Coronary artery (tissue), 2 donors: Measurements from ENCODE around the gene NXT1.

Experiments
- DNase-seq: peaks from one replicate; pipeline ENCODE4 v3.0.0-alpha.2; 2017; ENCODE audit warnings: low spot score
- H3K27ac ChIP-seq, 2 donors: fragments of 200-600 bp; sonication (generic); one replicate each; pipeline ENCODE4 v1.5.1; 2016 to 2019
- H3K4me3 ChIP-seq: fragments of 200-600 bp; sonication (generic); 2 replicates; pipeline ENCODE4 v1.5.1; 2016; ENCODE audit warnings: mild to moderate bottlenecking, moderate library complexity
- TF ChIP-seq, protein P1 (sequence below): fragments of 200-600 bp; sonication (generic); IDR thresholded peaks from one replicate; pipeline ENCODE4 v1.5.1; 2019; ENCODE audit warnings: antibody characterized with exemption

Gene NXT1

DNA sequence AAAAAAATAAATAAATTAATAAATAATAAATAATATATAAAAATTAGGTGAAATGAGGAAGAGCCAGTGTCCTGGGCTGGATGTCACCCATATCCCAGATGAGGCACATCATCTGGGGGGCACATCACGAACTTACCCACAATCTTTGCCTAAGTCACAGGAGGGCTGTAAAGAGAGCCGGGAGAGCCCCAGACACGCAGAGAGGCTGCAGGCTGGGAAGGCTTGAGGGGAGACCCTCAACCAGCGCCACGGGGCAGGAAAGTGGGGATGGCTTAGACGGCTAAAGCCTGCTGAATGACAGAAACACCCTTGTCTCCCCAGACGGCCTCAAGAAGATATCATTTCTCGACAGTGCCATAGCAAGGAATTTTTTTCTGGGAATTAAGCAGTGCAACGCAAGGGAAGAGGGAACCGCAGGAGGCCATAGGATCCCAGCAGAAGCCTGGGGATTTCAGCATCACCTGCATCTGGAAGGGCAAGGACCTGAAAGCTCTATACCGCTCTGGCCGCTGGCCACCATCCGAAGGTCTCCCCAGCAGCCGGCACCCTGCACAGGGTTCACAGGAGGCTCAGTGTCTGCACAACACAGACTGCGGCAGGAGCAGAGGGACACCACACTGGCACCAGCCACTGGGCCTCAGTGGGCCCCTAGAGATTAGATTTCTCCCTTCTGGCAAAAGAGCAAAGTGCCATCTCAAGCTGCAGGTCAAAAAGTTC, 22.8 kb upstream of the NXT1 start:
- DNase-seq, result no peak
- TF ChIP-seq, protein P1, sequence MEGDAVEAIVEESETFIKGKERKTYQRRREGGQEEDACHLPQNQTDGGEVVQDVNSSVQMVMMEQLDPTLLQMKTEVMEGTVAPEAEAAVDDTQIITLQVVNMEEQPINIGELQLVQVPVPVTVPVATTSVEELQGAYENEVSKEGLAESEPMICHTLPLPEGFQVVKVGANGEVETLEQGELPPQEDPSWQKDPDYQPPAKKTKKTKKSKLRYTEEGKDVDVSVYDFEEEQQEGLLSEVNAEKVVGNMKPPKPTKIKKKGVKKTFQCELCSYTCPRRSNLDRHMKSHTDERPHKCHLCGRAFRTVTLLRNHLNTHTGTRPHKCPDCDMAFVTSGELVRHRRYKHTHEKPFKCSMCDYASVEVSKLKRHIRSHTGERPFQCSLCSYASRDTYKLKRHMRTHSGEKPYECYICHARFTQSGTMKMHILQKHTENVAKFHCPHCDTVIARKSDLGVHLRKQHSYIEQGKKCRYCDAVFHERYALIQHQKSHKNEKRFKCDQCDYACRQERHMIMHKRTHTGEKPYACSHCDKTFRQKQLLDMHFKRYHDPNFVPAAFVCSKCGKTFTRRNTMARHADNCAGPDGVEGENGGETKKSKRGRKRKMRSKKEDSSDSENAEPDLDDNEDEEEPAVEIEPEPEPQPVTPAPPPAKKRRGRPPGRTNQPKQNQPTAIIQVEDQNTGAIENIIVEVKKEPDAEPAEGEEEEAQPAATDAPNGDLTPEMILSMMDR, result no peak
- Histone ChIP-seq H3K4me3 (no peak overlapping the region), H3K27ac (no peak overlapping the region)

DNA sequence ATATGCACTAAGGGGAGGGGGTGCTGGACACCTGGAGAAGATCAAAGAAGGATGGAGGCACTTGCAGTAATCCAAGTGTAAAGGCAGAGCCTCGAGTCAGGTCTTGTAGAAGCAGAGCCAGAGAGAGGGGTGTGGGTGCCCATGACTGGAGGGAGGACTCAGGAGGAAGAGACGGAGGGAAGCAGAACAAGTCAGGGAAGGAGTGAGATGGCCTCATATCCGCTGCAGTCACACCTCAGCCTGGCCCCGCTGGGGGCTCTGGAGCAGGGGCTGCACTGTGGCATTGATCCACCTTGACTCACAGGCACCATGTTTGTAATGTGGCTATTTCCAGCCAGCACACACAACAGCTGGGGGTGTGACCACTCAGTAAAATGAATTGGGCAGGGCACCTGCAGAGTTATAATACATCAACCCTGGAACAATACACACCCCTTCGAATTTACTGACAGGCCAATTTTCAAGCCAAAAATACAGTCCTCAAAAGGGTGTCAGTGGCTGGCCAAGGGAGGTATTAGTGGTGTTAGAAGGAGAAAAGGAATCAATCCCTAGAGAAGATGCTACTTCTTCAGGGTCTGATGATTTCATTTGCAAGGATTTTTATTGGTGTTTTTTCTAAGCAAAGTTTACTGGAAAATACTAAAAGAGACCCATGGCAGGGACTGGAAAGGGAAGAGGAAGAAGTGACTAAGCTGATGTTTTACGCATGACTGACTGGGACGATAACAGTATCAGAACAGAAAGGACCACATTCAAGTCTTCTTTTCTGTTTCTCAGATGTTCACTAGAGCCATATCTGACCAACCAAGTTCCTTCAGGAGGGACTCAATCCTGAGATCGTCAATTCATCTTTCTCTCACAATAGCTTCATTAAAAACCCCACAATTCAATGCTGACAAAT, 18.9 kb upstream of the NXT1 start:
- Histone ChIP-seq H3K4me3 (no peak overlapping the region), H3K27ac (peak overlapping the region in 1 of 2 donors; percentile 46)
- TF ChIP-seq, protein P1, result no peak
- no peak for DNase-seq

DNA sequence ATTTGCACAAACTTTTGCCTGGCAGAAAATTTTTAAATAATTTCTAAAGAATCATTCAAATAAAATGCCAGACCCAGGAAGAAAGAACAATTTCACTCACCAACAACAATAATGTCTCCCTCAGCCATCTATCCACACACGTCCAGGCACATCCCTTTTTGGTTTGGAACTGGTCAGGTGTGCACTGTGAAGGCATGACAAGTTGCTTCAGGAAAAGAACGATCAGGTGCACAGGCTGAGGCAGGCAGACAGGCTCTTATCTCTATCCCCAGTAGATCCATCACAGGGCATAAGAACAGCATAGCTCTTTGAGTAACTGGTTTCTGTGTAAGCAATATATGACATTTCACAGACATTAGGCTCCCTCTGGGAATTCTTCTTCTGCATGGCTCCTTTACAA, 18.1 kb upstream of the NXT1 start:
- DNase-seq, result no peak
- Histone ChIP-seq H3K4me3 (no peak overlapping the region), H3K27ac (no peak overlapping the region)
- TF ChIP-seq, protein P1, result no peak

DNA sequence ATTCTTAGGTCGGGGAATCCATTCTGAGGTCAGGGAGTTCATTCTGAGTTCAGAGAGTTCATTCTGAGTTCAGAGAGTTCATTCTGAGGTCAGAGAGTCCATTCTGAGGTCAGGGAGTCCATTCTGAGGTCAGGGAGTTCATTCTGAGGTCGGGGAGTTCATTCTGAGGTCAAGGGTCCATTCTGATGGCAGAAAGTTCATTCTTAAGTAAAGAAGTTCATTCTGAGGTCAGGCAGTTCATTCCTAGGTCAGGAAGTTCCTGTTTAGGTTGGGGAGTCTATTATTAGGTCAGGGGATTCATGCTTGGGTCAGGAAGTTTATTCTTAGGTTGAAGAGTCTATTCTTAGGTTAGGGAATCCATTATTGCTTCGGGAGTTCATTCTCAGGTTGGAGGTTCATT, 16.5 kb upstream of the NXT1 start:
- no peak overlapping the region for H3K27ac ChIP-seq
- no peak for DNase-seq
- TF ChIP-seq, protein P1, result no peak
- H3K4me3 ChIP-seq, result no peak overlapping the region

DNA sequence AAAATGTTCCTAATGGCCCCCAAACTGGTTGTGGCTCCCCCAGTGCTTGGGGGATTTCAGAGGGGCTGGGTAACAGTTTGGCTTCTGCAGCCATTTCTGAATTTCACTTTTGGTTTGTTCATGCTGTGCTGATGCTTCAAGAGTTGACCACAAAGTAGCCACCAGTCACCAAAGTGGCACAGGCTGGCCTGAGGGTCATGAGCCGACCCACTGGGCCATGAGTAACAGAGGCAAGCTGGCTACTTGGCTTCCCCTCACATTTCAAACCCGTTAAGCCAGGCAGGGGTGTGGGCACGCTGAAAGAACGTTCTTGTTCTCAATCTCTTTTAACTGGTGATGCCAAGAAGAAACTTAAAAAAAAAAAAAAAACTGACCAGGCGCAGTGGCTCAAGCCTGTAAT, 15.1 kb upstream of the NXT1 start:
- H3K27ac ChIP-seq, result no peak overlapping the region
- DNase-seq, result no peak
- TF ChIP-seq, protein P1, result no peak
- H3K4me3 ChIP-seq, result no peak overlapping the region

DNA sequence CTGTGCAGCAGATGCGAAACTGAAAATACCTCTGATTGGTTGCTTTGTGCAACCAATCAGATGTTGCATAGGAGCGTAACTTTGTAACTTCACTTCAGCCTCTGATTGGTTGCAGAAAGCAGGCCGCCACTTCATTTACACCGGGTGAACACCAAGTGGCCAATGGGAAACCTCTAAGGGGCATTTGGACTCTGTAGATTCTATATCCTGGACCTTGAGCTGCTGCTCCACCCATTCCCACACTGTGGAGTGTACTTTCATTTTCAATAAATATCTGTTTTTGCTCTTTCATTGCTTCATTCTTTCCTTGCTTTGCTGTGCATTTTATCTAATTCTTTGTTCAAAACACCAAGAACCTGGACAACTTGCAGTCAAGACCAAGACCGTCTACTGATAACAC, 14.1 kb upstream of the NXT1 start:
- TF ChIP-seq, protein P1, result no peak

DNA sequence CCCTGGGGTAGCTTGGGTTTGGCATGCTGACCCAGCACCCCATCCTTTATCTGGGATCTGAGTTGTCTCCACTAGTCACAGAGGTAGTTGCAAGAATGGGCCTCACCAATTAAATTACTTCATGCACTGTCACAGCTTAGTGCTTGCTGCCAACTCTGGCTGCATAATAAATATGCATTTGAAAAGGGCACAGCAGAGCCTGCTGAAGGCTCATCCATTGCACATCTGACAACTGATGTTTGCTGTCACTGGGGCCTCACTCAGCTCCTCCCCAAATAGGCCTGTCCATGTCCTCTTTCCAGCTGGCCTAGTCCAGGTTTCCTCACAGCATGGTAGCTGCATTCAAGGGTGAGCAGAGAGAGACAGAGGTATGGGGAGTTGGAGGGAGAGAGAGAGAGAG, 13.3 kb upstream of the NXT1 start:
- TF ChIP-seq, protein P1, result no peak
- no peak for DNase-seq
- H3K4me3 ChIP-seq, result no peak overlapping the region
- no peak overlapping the region for H3K27ac ChIP-seq

More for the DNA sequence above, 14.1 kb upstream of the NXT1 start:
- no peak for DNase-seq
- Histone ChIP-seq H3K4me3 (no peak overlapping the region), H3K27ac (no peak overlapping the region)
